ENCODE results near the gene HOXC13.

The HOXC13 gene

DNA sequence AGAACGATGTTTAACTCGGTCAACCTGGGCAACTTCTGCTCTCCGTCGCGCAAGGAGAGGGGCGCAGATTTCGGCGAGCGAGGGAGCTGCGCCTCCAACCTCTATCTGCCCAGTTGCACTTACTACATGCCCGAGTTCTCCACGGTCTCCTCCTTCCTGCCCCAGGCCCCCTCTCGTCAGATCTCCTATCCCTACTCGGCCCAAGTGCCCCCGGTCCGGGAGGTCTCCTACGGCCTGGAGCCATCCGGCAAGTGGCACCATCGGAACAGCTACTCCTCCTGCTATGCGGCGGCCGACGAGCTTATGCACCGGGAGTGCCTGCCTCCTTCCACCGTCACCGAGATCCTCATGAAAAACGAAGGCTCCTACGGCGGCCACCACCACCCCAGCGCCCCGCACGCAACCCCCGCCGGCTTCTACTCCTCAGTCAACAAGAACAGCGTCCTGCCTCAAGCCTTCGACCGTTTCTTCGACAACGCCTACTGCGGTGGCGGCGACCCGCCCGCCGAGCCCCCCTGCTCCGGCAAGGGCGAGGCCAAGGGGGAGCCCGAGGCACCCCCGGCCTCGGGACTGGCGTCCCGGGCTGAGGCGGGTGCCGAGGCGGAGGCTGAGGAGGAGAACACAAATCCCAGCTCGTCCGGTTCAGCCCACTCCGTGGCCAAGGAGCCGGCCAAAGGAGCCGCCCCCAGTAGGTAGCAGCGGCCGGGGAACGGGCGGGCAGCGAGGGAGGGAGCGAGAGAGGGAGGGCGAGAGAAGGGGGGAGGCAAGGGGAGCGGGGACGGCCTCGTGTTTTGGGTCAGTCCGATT is 34.8 kb downstream of the HOXC13 start:
- no peak for TF ChIP-seq CTCF (IDR thresholded peaks at IDR 0.05; ENCODE audit: low read depth, low read length, missing control alignments)
- no peak overlapping the region for H3K27ac ChIP-seq
- DNase-seq: no peak
- in situ Hi-C loops (cut with HindIII; ENCODE audit: low pct_ligation_motif_present, low sequenced_read_pairs): no loop called here
- no peak overlapping the region for H3K4me3 ChIP-seq (ENCODE audit: low read depth, low read length)
- H3K27me3 ChIP-seq (replicated peaks): peaks cover 91% of the 10 kb centered on the region
- H3K36me3 ChIP-seq (replicated peaks): no peaks in the 10 kb centered on the region

- H3K4me3 ChIP-seq (ENCODE audit: low read depth, low read length): no peak within 1 kb of the TSS
- H3K27ac ChIP-seq: no peak within 1 kb of the TSS
- TF ChIP-seq CTCF (IDR thresholded peaks at IDR 0.05; ENCODE audit: low read depth, low read length, missing control alignments): no peak
- H3K27me3 ChIP-seq (replicated peaks): peaks cover 91% of the 10 kb centered on the region
- no peaks in the 10 kb centered on the region for H3K36me3 ChIP-seq (replicated peaks)
- no peak for DNase-seq
- in situ Hi-C loops (cut with HindIII; ENCODE audit: low pct_ligation_motif_present, low sequenced_read_pairs): no loop called here
Measured at GRCh38 chr12:53974084-53975063, 35.7 kb downstream of the HOXC13 start, which contains the start of gene HOTAIR. TSS of gene HOTAIR (minus strand) at chr12:53974954.

- Histone ChIP-seq H3K27me3 (replicated peaks) (peaks cover 91% of the 10 kb centered on the region), H3K27ac (no peak overlapping the region), H3K4me3 (ENCODE audit: low read depth, low read length) (no peak overlapping the region), H3K36me3 (replicated peaks) (no peaks in the 10 kb centered on the region)
- DNase-seq: no peak
- TF ChIP-seq CTCF (IDR thresholded peaks at IDR 0.05; ENCODE audit: low read depth, low read length, missing control alignments): no peak
- in situ Hi-C loops (cut with HindIII; ENCODE audit: low pct_ligation_motif_present, low sequenced_read_pairs): no loop called here
Measured at GRCh38 chr12:53975064-53975471, 36.4 kb downstream of the HOXC13 start.

DNA sequence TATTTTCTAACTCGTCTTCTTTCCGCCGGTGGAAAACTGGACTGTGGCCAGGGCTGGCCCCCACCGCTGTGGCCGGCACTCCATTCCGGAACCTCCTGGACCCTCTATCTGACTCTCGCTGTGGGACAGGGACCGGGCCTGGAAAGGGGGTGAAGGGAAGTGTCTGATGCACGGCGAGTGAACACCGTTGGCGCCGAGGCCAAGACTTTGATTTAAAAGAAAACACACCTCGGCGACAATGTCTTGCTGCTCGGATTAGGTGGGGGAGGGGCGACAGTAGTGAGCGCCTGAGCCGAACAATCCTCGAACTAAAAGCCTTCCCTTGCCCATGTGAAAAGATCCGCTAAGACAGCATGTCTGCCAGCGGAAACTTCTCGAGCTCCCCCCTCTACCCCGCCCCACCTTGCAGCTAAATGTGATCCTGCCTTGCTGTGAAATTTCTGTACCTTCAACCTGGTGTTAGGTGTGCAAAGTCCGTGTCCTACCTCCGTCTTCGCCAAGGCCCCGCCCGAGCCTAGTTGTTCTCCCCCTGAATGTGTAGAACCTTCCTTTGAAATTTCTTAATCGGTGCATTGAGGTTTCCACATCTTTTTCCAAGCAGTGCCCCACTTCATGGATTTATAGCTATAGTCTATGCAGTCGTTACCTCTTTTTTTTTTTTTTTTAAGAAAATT is 37.0 kb downstream of the HOXC13 start:
- no peak for DNase-seq
- TF ChIP-seq CTCF (IDR thresholded peaks at IDR 0.05; ENCODE audit: low read depth, low read length, missing control alignments): no peak
- Histone ChIP-seq H3K27ac (no peak overlapping the region), H3K36me3 (replicated peaks) (no peaks in the 10 kb centered on the region), H3K27me3 (replicated peaks) (peaks cover 91% of the 10 kb centered on the region), H3K4me3 (ENCODE audit: low read depth, low read length) (no peak overlapping the region)
- in situ Hi-C loops (cut with HindIII; ENCODE audit: low pct_ligation_motif_present, low sequenced_read_pairs): no loop called here

GRCh38 chr12:53976172-53976822 is 37.7 kb downstream of the HOXC13 start:
- no peak overlapping the region for H3K4me3 ChIP-seq (ENCODE audit: low read depth, low read length)

More at GRCh38 chr12:53976172-53976822, 37.7 kb downstream of the HOXC13 start:
- H3K27me3 ChIP-seq (replicated peaks): peaks cover 91% of the 10 kb centered on the region
- DNase-seq: no peak
- in situ Hi-C loops (cut with HindIII; ENCODE audit: low pct_ligation_motif_present, low sequenced_read_pairs): no loop called here
- no peaks in the 10 kb centered on the region for H3K36me3 ChIP-seq (replicated peaks)
- no peak for TF ChIP-seq CTCF (IDR thresholded peaks at IDR 0.05; ENCODE audit: low read depth, low read length, missing control alignments)
- no peak overlapping the region for H3K27ac ChIP-seq

All from brain microvascular endothelial cell (primary cell).